CD8-positive, alpha-beta memory T cell (primary cell): ENCODE data around the gene FUT8. TPM values are rescaled to one million over a fixed set of nuclear protein-coding genes. Genes with fewer than 3 reads are reported as not detected.

Experiments used
- CTCF ChIA-PET: fragments of 350-600 bp; sonication (Branson Sonifier 250); formaldehyde crosslinking; loops from one replicate; lab custom pipeline; 2021; ENCODE audit warnings: antibody characterized with exemption; lab: Charles Lee
- POLR2A ChIA-PET: fragments of 350-600 bp; sonication (Branson Sonifier 250); formaldehyde crosslinking; loops from one replicate; lab custom pipeline; 2021; ENCODE audit warnings: antibody characterized with exemption; lab: Charles Lee
- DNase-seq, 5 donors: peaks; one replicate each; pipeline versions ENCODE4 v3.0.0 to v3.0.0-alpha.2; 2020 to 2022; ENCODE audit warnings: mixed read lengths in 1 of 5
- H3K27ac ChIP-seq: one replicate; pipeline ENCODE4 v1.7.0; 2013; ENCODE audit warnings: low read depth, mild to moderate bottlenecking, low read length, moderate library complexity
- H3K27me3 ChIP-seq: 2 replicates; pipeline ENCODE4 v1.7.0; 2013; ENCODE audit warnings: low read length, mild to moderate bottlenecking; ENCODE audit not compliant: insufficient read depth, poor library complexity, severe bottlenecking
- H3K36me3 ChIP-seq: 2 replicates; pipeline ENCODE4 v1.7.0; 2013; ENCODE audit warnings: mild to moderate bottlenecking, low read length, moderate library complexity; ENCODE audit not compliant: insufficient read depth
- H3K4me1 ChIP-seq: 2 replicates; pipeline ENCODE4 v1.7.0; 2013; ENCODE audit warnings: mild to moderate bottlenecking, low read length, moderate library complexity; ENCODE audit not compliant: insufficient read depth
- H3K4me3 ChIP-seq: 2 replicates; pipeline ENCODE4 v1.7.0; 2013; ENCODE audit warnings: mild to moderate bottlenecking, low read length
- H3K9me3 ChIP-seq: 2 replicates; pipeline ENCODE4 v1.7.0; 2013; ENCODE audit warnings: mild to moderate bottlenecking, low read length
- H3K27ac Mint-ChIP-seq, 8 donors: one replicate each; pipeline ENCODE4 v1.8.0; 2020 to 2021; ENCODE audit warnings: mixed read lengths in 8 of 8, mild to moderate bottlenecking in 6 of 8, inconsistent platforms in 3 of 8, moderate library complexity in 3 of 8
- H3K27me3 Mint-ChIP-seq, 2 donors: one replicate each; pipeline ENCODE4 v1.8.0; 2020 to 2021; ENCODE audit warnings: mixed read lengths in 2 of 2, mild to moderate bottlenecking in 1 of 2, moderate library complexity in 1 of 2
- H3K36me3 Mint-ChIP-seq, 3 donors: one replicate each; pipeline ENCODE4 v1.8.0; 2020 to 2021; ENCODE audit warnings: mixed read lengths in 3 of 3, inconsistent platforms in 1 of 3, mild to moderate bottlenecking in 1 of 3
- H3K4me1 Mint-ChIP-seq, 3 donors: one replicate each; pipeline ENCODE4 v1.8.0; 2020 to 2021; ENCODE audit warnings: mixed read lengths in 3 of 3, inconsistent platforms in 1 of 3, mild to moderate bottlenecking in 1 of 3
- H3K4me3 Mint-ChIP-seq, 7 donors: one replicate each; pipeline ENCODE4 v1.8.0; 2020 to 2021; ENCODE audit warnings: mixed read lengths in 7 of 7, mild to moderate bottlenecking in 6 of 7, moderate library complexity in 4 of 7, inconsistent platforms in 2 of 7
- H3K9me3 Mint-ChIP-seq, 5 donors: one replicate each; pipeline ENCODE4 v1.8.0; 2020 to 2022; ENCODE audit warnings: mixed read lengths in 5 of 5, mild to moderate bottlenecking in 3 of 5, moderate library complexity in 2 of 5, inconsistent platforms in 1 of 5
- polyA plus RNA-seq: library from polyadenylated mRNA; unstranded; fragments of 300-500 nt; fragmentation: Illumina TruSeq; gene quantifications from one replicate; pipeline ENCODE4 v1.2.3, GENCODE V29; 2021
- total RNA-seq, 2 experiments: library from RNA; stranded (reverse); gene quantifications; one replicate each; pipeline ENCODE4 v1.2.3, GENCODE V29; 2021

FUT8 gene
- total and polyA plus RNA-seq, 3 experiments from 2014 or later, result 13.3 to 81.7 (median 76.0) TPM

- no peak overlapping the region for H3K4me3 Mint-ChIP-seq
- Histone ChIP-seq H3K9me3 (peaks cover 7% of the 10 kb centered on the region), H3K27ac (no peak overlapping the region), H3K27me3 (no peaks in the 10 kb centered on the region), H3K4me1 (no peaks in the 10 kb centered on the region), H3K4me3 (no peak overlapping the region), H3K36me3 (no peaks in the 10 kb centered on the region)
- H3K4me1 Mint-ChIP-seq, result no peaks in the 10 kb centered on the region
- peaks cover 18 to 33% of the 10 kb centered on the region in 2 donors for H3K27me3 Mint-ChIP-seq
- DNase-seq, result no peak
- no peak overlapping the region for H3K27ac Mint-ChIP-seq
- H3K36me3 Mint-ChIP-seq, result peaks cover 0 to 10% (median 0%) of the 10 kb centered on the region in 3 donors
- ChIA-PET CTCF (interaction anchor here (1.2 kb wide), 1 partner anchor 37 kb away, joined by 3 read pairs; no protein-coding TSS in a partner anchor), POLR2A (no interaction called here)
- no peaks in the 10 kb centered on the region for H3K9me3 Mint-ChIP-seq
Observed at GRCh38 chr14:65787461-65787860, 374.9 kb downstream of the FUT8 start.

- Histone ChIP-seq H3K36me3 (no peaks in the 10 kb centered on the region), H3K4me3 (no peak overlapping the region), H3K27ac (no peak overlapping the region), H3K4me1 (no peaks in the 10 kb centered on the region), H3K9me3 (peaks cover 7% of the 10 kb centered on the region), H3K27me3 (no peaks in the 10 kb centered on the region)
- no peak for DNase-seq
- peaks cover 18 to 33% of the 10 kb centered on the region in 2 donors for H3K27me3 Mint-ChIP-seq
- ChIA-PET CTCF (no interaction called here), POLR2A (no interaction called here)
- no peak overlapping the region for H3K4me3 Mint-ChIP-seq
- H3K9me3 Mint-ChIP-seq, result no peaks in the 10 kb centered on the region
- no peaks in the 10 kb centered on the region for H3K4me1 Mint-ChIP-seq
- no peak overlapping the region for H3K27ac Mint-ChIP-seq
- peaks cover 0 to 2% (median 0%) of the 10 kb centered on the region in 3 donors for H3K36me3 Mint-ChIP-seq
Observed at GRCh38 chr14:65788876-65789275, 376.3 kb downstream of the FUT8 start.

- POLR2A ChIA-PET, result no interaction called here
- Histone ChIP-seq H3K27me3 (no peaks in the 10 kb centered on the region), H3K4me3 (no peak overlapping the region), H3K27ac (no peak overlapping the region), H3K36me3 (no peaks in the 10 kb centered on the region), H3K4me1 (no peaks in the 10 kb centered on the region), H3K9me3 (peaks cover 7% of the 10 kb centered on the region)
- CTCF ChIA-PET, result no interaction called here
- no peak overlapping the region for H3K4me3 Mint-ChIP-seq
- H3K27ac Mint-ChIP-seq, result no peak overlapping the region
- H3K36me3 Mint-ChIP-seq, result no peaks in the 10 kb centered on the region
- peaks cover 18 to 33% of the 10 kb centered on the region in 2 donors for H3K27me3 Mint-ChIP-seq
- H3K9me3 Mint-ChIP-seq, result no peaks in the 10 kb centered on the region
- H3K4me1 Mint-ChIP-seq, result no peaks in the 10 kb centered on the region
- DNase-seq, result no peak
Observed at GRCh38 chr14:65789363-65789762, 376.8 kb downstream of the FUT8 start.

- H3K4me3 ChIP-seq, result no peak overlapping the region
- H3K9me3 ChIP-seq, result peaks cover 7% of the 10 kb centered on the region
- POLR2A ChIA-PET, result no interaction called here
- H3K9me3 Mint-ChIP-seq, result no peaks in the 10 kb centered on the region
- H3K4me3 Mint-ChIP-seq, result no peak overlapping the region
- no peaks in the 10 kb centered on the region for H3K4me1 Mint-ChIP-seq
- no peak for DNase-seq
- H3K4me1 ChIP-seq, result no peaks in the 10 kb centered on the region
- H3K36me3 Mint-ChIP-seq, result no peaks in the 10 kb centered on the region
- H3K27me3 Mint-ChIP-seq, result peaks cover 13 to 26% of the 10 kb centered on the region in 2 donors
- CTCF ChIA-PET, result interaction anchor here (0.9 to 1.0 kb wide), 2 partner anchors 11 to 169 kb away, joined by 3 to 4 read pairs; no protein-coding TSS in a partner anchor
- no peaks in the 10 kb centered on the region for H3K27me3 ChIP-seq
- H3K36me3 ChIP-seq, result no peaks in the 10 kb centered on the region
- H3K27ac Mint-ChIP-seq, result no peak overlapping the region
- H3K27ac ChIP-seq, result no peak overlapping the region
Observed at GRCh38 chr14:65790172-65790815, 377.8 kb downstream of the FUT8 start.

GRCh38 chr14:65791191-65791981, 378.9 kb downstream of the FUT8 start:
- Mint-ChIP-seq H3K4me1 (no peaks in the 10 kb centered on the region), H3K27ac (no peak overlapping the region), H3K9me3 (no peaks in the 10 kb centered on the region), H3K4me3 (no peak overlapping the region), H3K27me3 (peaks cover 14 to 25% of the 10 kb centered on the region in 2 donors), H3K36me3 (no peaks in the 10 kb centered on the region)
- H3K4me3 ChIP-seq, result no peak overlapping the region
- no peaks in the 10 kb centered on the region for H3K27me3 ChIP-seq
- ChIA-PET CTCF (interaction anchor here (0.9 kb wide), 1 partner anchor 12 kb away, joined by 4 read pairs; no protein-coding TSS in a partner anchor), POLR2A (no interaction called here)
- peak; percentile 20 to 66 (median 34) for DNase-seq
- no peaks in the 10 kb centered on the region for H3K4me1 ChIP-seq
- H3K9me3 ChIP-seq, result peaks cover 7% of the 10 kb centered on the region
- H3K36me3 ChIP-seq, result no peaks in the 10 kb centered on the region
- no peak overlapping the region for H3K27ac ChIP-seq

GRCh38 chr14:65792208-65792905, 379.8 kb downstream of the FUT8 start:
- no peaks in the 10 kb centered on the region for H3K4me1 ChIP-seq
- no peak for DNase-seq
- H3K4me3 Mint-ChIP-seq, result no peak overlapping the region
- peaks cover 7% of the 10 kb centered on the region for H3K9me3 ChIP-seq
- no peaks in the 10 kb centered on the region for H3K36me3 Mint-ChIP-seq
- CTCF ChIA-PET, result interaction anchor here (1.3 kb wide), 1 partner anchor 167 kb away, joined by 5 read pairs; no protein-coding TSS in a partner anchor
- no peaks in the 10 kb centered on the region for H3K36me3 ChIP-seq
- no peaks in the 10 kb centered on the region for H3K9me3 Mint-ChIP-seq
- H3K27ac ChIP-seq, result no peak overlapping the region
- H3K4me1 Mint-ChIP-seq, result no peaks in the 10 kb centered on the region
- POLR2A ChIA-PET, result no interaction called here
- no peak overlapping the region for H3K27ac Mint-ChIP-seq
- peaks cover 12 to 19% of the 10 kb centered on the region in 2 donors for H3K27me3 Mint-ChIP-seq
- no peaks in the 10 kb centered on the region for H3K27me3 ChIP-seq
- no peak overlapping the region for H3K4me3 ChIP-seq
